Keratinocyte (primary cell): ENCODE results near the gene COX6B2.

Experiments used
- EZH2 ChIP-seq: IDR thresholded peaks from one replicate; pipeline ENCODE4 v1.6.1; 2012; ENCODE audit warnings: inconsistent platforms, mild to moderate bottlenecking, low read length, moderate library complexity
- TF ChIP-seq, protein P1 (sequence below), 3 experiments: IDR thresholded peaks in 1 of 3; conservative IDR thresholded peaks in 1 of 3; optimal IDR thresholded peaks in 1 of 3; 2 replicates in 2 of 3; 3 replicates in 1 of 3; pipeline versions ENCODE3 to v1.5.1; 2011; ENCODE audit warnings: low read length in 3 of 3, mild to moderate bottlenecking in 3 of 3, moderate library complexity in 2 of 3, control low read depth in 1 of 3, inconsistent platforms in 1 of 3; ENCODE audit not compliant: insufficient read depth in 2 of 3; ENCODE audit errors: extremely low read depth in 1 of 3

DNA sequence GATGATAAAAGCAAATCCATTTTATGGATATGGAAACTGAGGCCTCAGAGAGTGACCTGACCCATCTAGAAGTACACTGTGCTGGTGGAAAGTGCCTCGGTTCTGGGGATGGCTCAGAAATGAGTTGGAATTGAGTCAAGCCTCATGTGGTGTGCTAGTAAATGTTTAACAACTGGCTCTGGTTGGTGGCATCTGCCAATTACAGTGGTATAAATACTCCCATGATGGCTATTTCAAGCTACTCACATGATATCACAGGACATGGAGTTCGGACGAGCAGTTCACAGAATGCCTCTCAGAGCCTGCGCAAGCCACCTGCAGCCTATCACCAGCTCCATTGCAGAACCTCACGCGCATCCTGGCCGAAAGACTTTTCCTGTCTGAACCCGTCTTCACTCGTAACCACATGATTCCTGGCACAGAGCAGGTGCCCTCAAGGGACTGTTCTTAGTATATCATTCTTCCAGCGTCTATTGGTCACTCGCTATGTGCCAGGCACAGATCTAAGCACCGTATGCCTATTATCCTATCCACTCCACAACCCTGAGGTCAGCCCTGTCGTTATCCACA, 38.5 kb downstream of the COX6B2 start:
- TF ChIP-seq, protein P1, sequence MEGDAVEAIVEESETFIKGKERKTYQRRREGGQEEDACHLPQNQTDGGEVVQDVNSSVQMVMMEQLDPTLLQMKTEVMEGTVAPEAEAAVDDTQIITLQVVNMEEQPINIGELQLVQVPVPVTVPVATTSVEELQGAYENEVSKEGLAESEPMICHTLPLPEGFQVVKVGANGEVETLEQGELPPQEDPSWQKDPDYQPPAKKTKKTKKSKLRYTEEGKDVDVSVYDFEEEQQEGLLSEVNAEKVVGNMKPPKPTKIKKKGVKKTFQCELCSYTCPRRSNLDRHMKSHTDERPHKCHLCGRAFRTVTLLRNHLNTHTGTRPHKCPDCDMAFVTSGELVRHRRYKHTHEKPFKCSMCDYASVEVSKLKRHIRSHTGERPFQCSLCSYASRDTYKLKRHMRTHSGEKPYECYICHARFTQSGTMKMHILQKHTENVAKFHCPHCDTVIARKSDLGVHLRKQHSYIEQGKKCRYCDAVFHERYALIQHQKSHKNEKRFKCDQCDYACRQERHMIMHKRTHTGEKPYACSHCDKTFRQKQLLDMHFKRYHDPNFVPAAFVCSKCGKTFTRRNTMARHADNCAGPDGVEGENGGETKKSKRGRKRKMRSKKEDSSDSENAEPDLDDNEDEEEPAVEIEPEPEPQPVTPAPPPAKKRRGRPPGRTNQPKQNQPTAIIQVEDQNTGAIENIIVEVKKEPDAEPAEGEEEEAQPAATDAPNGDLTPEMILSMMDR (optimal IDR thresholded peaks at IDR 0.05 in 1 of 3, IDR thresholded peaks at IDR 0.05 in 1 of 3, conservative IDR thresholded peaks at IDR 0.05 in 1 of 3; ENCODE audit: extremely low read depth in 1 of 3, insufficient read depth in 2 of 3, low read length in 3 of 3), result no peak
- TF ChIP-seq EZH2, result no peak
